HepG2 (cell line): ENCODE data around the gene MPO. TPM values are rescaled to one million over a fixed set of nuclear protein-coding genes. Genes with fewer than 3 reads are reported as not detected.
A peak's percentile ranks its signal among the peaks of the same experiment; 100 is the strongest.

Experiments
- ATAC-seq: fragments of 200-7000 bp; cut with Tn5 transposase; 3 replicates; pipeline ENCODE4 v1.9.1; 2020; ENCODE audit warnings: mild to moderate bottlenecking, moderate library complexity
- BruUV-seq: library from RNA; stranded (reverse); fragments of 400-500 nt; replicated peaks from 2 replicates; lab custom pipeline; 2021; lab: Mats Ljungman, UMichigan
- CTCF ChIA-PET: fragments of 300-600 bp; formaldehyde crosslinking; extraction: SDS; loops from one replicate; lab custom pipeline; 2021; ENCODE audit warnings: low total read pairs, inconsistent platforms, low intra/inter-chr PET ratio; lab: Yijun Ruan, JAX
- POLR2A ChIA-PET: fragments of 350-600 bp; sonication (Branson Sonifier 250); formaldehyde crosslinking; loops from one replicate; lab custom pipeline; 2020; ENCODE audit warnings: antibody characterized with exemption, inconsistent platforms; lab: Yijun Ruan, JAX
- DNase-seq: peaks from one replicate; pipeline ENCODE4 v3.0.0-alpha.2; 2015; ENCODE audit warnings: low spot score
- FAIRE-seq: peaks from 3 replicates; lab custom pipeline; 2011; peaks lifted over from hg19 to GRCh38; lab: Jason Lieb, UNC
- H2AFZ ChIP-seq: one replicate; pipeline ENCODE4 v1.6.1; 2011; ENCODE audit warnings: low read length, inconsistent platforms
- H3K27ac ChIP-seq: fragments of 300-600 bp; 3 replicates; pipeline ENCODE4 v1.8.0; 2011; ENCODE audit warnings: mixed run types, mild to moderate bottlenecking, mixed read lengths, low read length, inconsistent platforms; ENCODE audit not compliant: insufficient read depth; ENCODE audit errors: extremely low read length
- H3K27me3 ChIP-seq, 2 experiments: fragments of 200-600 bp in 1 of 2; 2 replicates in 1 of 2; 3 replicates in 1 of 2; pipeline versions ENCODE4 v1.6.0 to v1.8.0; 2011; ENCODE audit warnings: low read length in 2 of 2, mild to moderate bottlenecking in 2 of 2, moderate library complexity in 2 of 2, inconsistent platforms in 1 of 2; ENCODE audit not compliant: insufficient read depth in 2 of 2, control insufficient read depth in 1 of 2
- H3K36me3 ChIP-seq, 2 experiments: fragments of 200-600 bp in 1 of 2; replicated peaks in 1 of 2; 2 replicates in 1 of 2; 3 replicates in 1 of 2; pipeline versions ENCODE4 v1.5.1 to v1.8.0; 2011; ENCODE audit warnings: low read length in 2 of 2, inconsistent platforms in 1 of 2; ENCODE audit not compliant: insufficient read depth in 2 of 2, control insufficient read depth in 1 of 2
- H3K4me1 ChIP-seq: 2 replicates; pipeline ENCODE4 v1.5.1; 2012; ENCODE audit warnings: low read length, inconsistent platforms; ENCODE audit not compliant: insufficient read depth
- H3K4me2 ChIP-seq: 2 replicates; pipeline ENCODE4 v1.6.0; 2011; ENCODE audit warnings: low read depth, low read length, inconsistent platforms
- H3K4me3 ChIP-seq, 3 experiments: fragments of 200-600 bp in 1 of 3; sonication (generic), shearing (Covaris generic) in 1 of 3; replicated peaks in 1 of 3; 2 replicates each; pipeline ENCODE4 v1.5.1; 2011 to 2016; ENCODE audit warnings: low read length in 3 of 3, inconsistent platforms in 2 of 3, low read depth in 2 of 3, mild to moderate bottlenecking in 2 of 3, control low read depth in 1 of 3, mixed read lengths in 1 of 3; ENCODE audit not compliant: insufficient read depth in 1 of 3
- H3K79me2 ChIP-seq: one replicate; pipeline ENCODE4 v1.6.1; 2011; ENCODE audit warnings: low read length, inconsistent platforms; ENCODE audit not compliant: insufficient read depth
- H3K9ac ChIP-seq: 2 replicates; pipeline ENCODE4 v1.6.0; 2011; ENCODE audit warnings: mild to moderate bottlenecking, low read depth, low read length, inconsistent platforms; ENCODE audit not compliant: insufficient read depth
- H3K9me3 ChIP-seq: 2 replicates; pipeline ENCODE4 v1.5.1; 2012; ENCODE audit warnings: mild to moderate bottlenecking, low read length
- H4K20me1 ChIP-seq: 2 replicates; pipeline ENCODE4 v1.6.0; 2011; ENCODE audit warnings: inconsistent platforms, mild to moderate bottlenecking, low read length, moderate library complexity; ENCODE audit not compliant: insufficient read depth
- ATF1 ChIP-seq: IDR thresholded peaks from 2 replicates; pipeline ENCODE4 v1.6.1; 2016; ENCODE audit warnings: mild to moderate bottlenecking, control low read depth
- ATF7 ChIP-seq, 2 experiments: fragments of 450-650 bp in 1 of 2; sonication (generic) in 1 of 2; formaldehyde crosslinking in 1 of 2; IDR thresholded peaks; 2 replicates each; pipeline versions ENCODE4 v1.4.0 to v1.6.1; 2016 to 2020; ENCODE audit warnings: antibody characterized with exemption in 1 of 2, mild to moderate bottlenecking in 1 of 2, missing genetic modification reagents in 1 of 2
- CSRNP1 ChIP-seq: sonication (generic); formaldehyde crosslinking; IDR thresholded peaks from 2 replicates; pipeline ENCODE4 v1.8.1; 2023; ENCODE audit warnings: mild to moderate bottlenecking, missing genetic modification reagents
- FOXO1 ChIP-seq: sonication (generic); formaldehyde crosslinking; IDR thresholded peaks from 2 replicates; pipeline ENCODE4 v1.4.0; 2020; ENCODE audit warnings: missing genetic modification reagents
- GMEB2 ChIP-seq: IDR thresholded peaks from 2 replicates; pipeline ENCODE4 v1.6.1; 2016; ENCODE audit warnings: missing biosample characterization, missing genetic modification reagents, low read depth
- JUN ChIP-seq: sonication (generic); formaldehyde crosslinking; IDR thresholded peaks from 2 replicates; pipeline ENCODE4 v1.4.0; 2020; ENCODE audit warnings: mild to moderate bottlenecking, missing genetic modification reagents
- KAT8 ChIP-seq: IDR thresholded peaks from 2 replicates; pipeline ENCODE4 v1.6.1; 2016; ENCODE audit warnings: missing genetic modification reagents, missing compliant biosample characterization
- KDM2A ChIP-seq: sonication (generic); formaldehyde crosslinking; IDR thresholded peaks from 2 replicates; pipeline ENCODE4 v1.4.0; 2020; ENCODE audit warnings: low read depth, missing genetic modification reagents, borderline replicate concordance
- ONECUT2 ChIP-seq: sonication (generic); formaldehyde crosslinking; IDR thresholded peaks from 2 replicates; pipeline ENCODE4 v1.4.0; 2020; ENCODE audit warnings: missing genetic modification reagents
- SAP130 ChIP-seq: IDR thresholded peaks from 2 replicates; pipeline ENCODE4 v1.6.1; 2016; ENCODE audit warnings: low read depth
- STAG1 ChIP-seq: sonication (generic); formaldehyde crosslinking; IDR thresholded peaks from 2 replicates; pipeline ENCODE4 v1.4.0; 2020; ENCODE audit warnings: missing genetic modification reagents
- TEAD2 ChIP-seq: sonication (generic); formaldehyde crosslinking; IDR thresholded peaks from 2 replicates; pipeline ENCODE4 v1.9.0; 2021; ENCODE audit warnings: missing genetic modification reagents
- ZBTB25 ChIP-seq: IDR thresholded peaks from 2 replicates; pipeline ENCODE4 v1.6.1; 2018; ENCODE audit warnings: missing genetic modification reagents
- ZNF747 ChIP-seq: sonication (generic); formaldehyde crosslinking; IDR thresholded peaks from 2 replicates; pipeline ENCODE4 v1.8.1; 2023; ENCODE audit warnings: missing genetic modification reagents, mild to moderate bottlenecking, borderline replicate concordance
- WGBS: methylation state at CpG from one replicate; pipeline ENCODE4 v1.1.6; 2017; ENCODE audit warnings: low lambda C conversion rate; 5-methylcytosine and 5-hydroxymethylcytosine counted together
- in situ Hi-C: cut with HindIII; loops from 2 replicates; pipeline ENCODE4 v1.10.0; 2017; ENCODE audit warnings: low pct_unique_long_range_greater_than_20kb; ENCODE audit not compliant: extremely low pct_ligation_motif_present
- intact Hi-C: fragments of 100-400 bp; cut with micrococcal nuclease; formaldehyde crosslinking; loops from one replicate; pipeline ENCODE4 v1.10.0; 2022; ENCODE audit not compliant: unreplicated experiment
- polyA plus RNA-seq, 8 experiments: library from polyadenylated mRNA; depleted of rRNA in 3 of 8; stranded (reverse) in 7 of 8; unstranded in 1 of 8; fragments of >200 nt; fragmentation: Illumina TruSeq in 4 of 8; extraction: Trizol in 4 of 8; gene quantifications; 2 replicates each; pipeline versions ENCODE4 v1.2.1 to v1.2.3, GENCODE V29; 2011 to 2016; ENCODE audit warnings: low read depth in 4 of 8, missing spikeins in 1 of 8, mixed read lengths in 1 of 8; ENCODE audit not compliant: insufficient read depth in 1 of 8
- total RNA-seq, 5 experiments: library from RNA; depleted of rRNA; stranded (reverse); fragments of >200 nt; fragmentation: Illumina TruSeq; extraction: Trizol; gene quantifications; 2 replicates each; pipeline ENCODE4 v1.2.3, GENCODE V29; 2016; ENCODE audit warnings: low read depth in 1 of 5

Gene MPO
- total and polyA plus RNA-seq, 2 of the 13 experiments (the other 11 are each of a cell fraction or from before 2014, with no cell fraction given), result not detected

- Histone ChIP-seq H3K27ac (no peak overlapping the region), H2AFZ (no peak overlapping the region), H3K9me3 (no peaks in the 10 kb centered on the region), H3K4me2 (peak overlapping the region; percentile 48), H3K27me3 (peaks cover 17 to 78% of the 10 kb centered on the region in 2 experiments), H3K4me1 (peaks cover 53% of the 10 kb centered on the region), H4K20me1 (no peaks in the 10 kb centered on the region), H3K36me3 (no peaks in the 10 kb centered on the region), H3K4me3 (0 out of 6 replicates have a peak overlapping the region, but pooled peaks of 1 of the 3 experiments have one; percentile 11), H3K79me2 (no peaks in the 10 kb centered on the region), H3K9ac (no peak overlapping the region)
- CTCF ChIA-PET, result interaction anchor here (1.1 kb wide), 1 partner anchor 30 kb away, joined by 3 read pairs; no protein-coding TSS in a partner anchor
- no peak for FAIRE-seq
- DNase-seq, result peak; percentile 24
- peak; percentile 71 for ATAC-seq
- POLR2A ChIA-PET, result interaction anchor here (1.7 kb wide), 1 partner anchor 30 kb away, joined by 7 read pairs; the partner anchor contains the start of gene MKS1
- intact Hi-C loops (no loop called here), in situ Hi-C loops (no loop called here)
- no TSS peak for BruUV-seq
- 42% methylated on average over 52 of the region's 57 CpGs for WGBS
- TF ChIP-seq ZBTB25 (peak; percentile 57; the same call in 1 of the 2 replicates), GMEB2 (no peak), ZNF747 (peak; percentile 87), FOXO1 (CRISPR knock-in tag) (peak; percentile 48; the same call in 1 of the 2 replicates), ONECUT2 (CRISPR knock-in tag) (peak; percentile 41; the same call in 1 of the 2 replicates), KAT8 (peak; percentile 59; the same call in 1 of the 2 replicates), STAG1 (CRISPR knock-in tag) (peak; percentile 64), SAP130 (CRISPR knock-in tag) (0 out of 2 replicates have a peak, but pooled peaks have one; percentile 11), ATF1 (CRISPR knock-in tag) (no peak), TEAD2 (CRISPR knock-in tag) (peak; percentile 93), ATF7 (IDR thresholded peaks at IDR 0.05) (no peak), ATF7 (CRISPR knock-in tag; IDR thresholded peaks at IDR 0.05) (no peak), JUN (CRISPR knock-in tag) (no peak; the same call in 1 of the 2 replicates), KDM2A (peak; percentile 74; the same call in 1 of the 2 replicates), CSRNP1 (CRISPR knock-in tag) (peak; percentile 91)
Observed at GRCh38 chr17:58249270-58250133, 31.2 kb downstream of the MPO start.
